ENCODE results near the gene LETM1. TPM values are rescaled to one million over a fixed set of nuclear protein-coding genes. Genes with fewer than 3 reads are reported as not detected.

LETM1 gene
- total and polyA plus RNA-seq, 2 donors (not counting 1 experiment from before 2014, with no cell fraction given), result 28.5 to 45.1 TPM

GRCh38 chr4:1851575-1852410, 4.2 kb downstream of the LETM1 start:
- peaks cover 9 to 12% of the 10 kb centered on the region in 2 donors for H3K4me1 ChIP-seq (ENCODE audit: control insufficient read depth in 2 of 2, insufficient read depth in 2 of 2, low read length in 2 of 2)
- no peaks in the 10 kb centered on the region for H3K27me3 Mint-ChIP-seq
- no peaks in the 10 kb centered on the region for H3K9me3 Mint-ChIP-seq (ENCODE audit: insufficient read depth)
- DNase-seq (no peak), ATAC-seq (ENCODE audit: low read depth) (no peak)
- TF ChIP-seq CTCF (IDR thresholded peaks at IDR 0.05) (no peak), EZH2 (IDR thresholded peaks at IDR 0.05; ENCODE audit: borderline replicate concordance, insufficient read depth, low read depth, low read length, poor library complexity, severe bottlenecking) (no peak)
- peaks cover 23% of the 10 kb centered on the region for H3K4me1 Mint-ChIP-seq
- no peak overlapping the region for H3K9ac ChIP-seq (ENCODE audit: low read length)
- POLR2A ChIA-PET, result no interaction called here
- H3K27ac ChIP-seq (ENCODE audit: low read length in 2 of 2), result no peak overlapping the region
- H3K36me3 ChIP-seq (replicated peaks in 1 of 2; ENCODE audit: control extremely low read depth in 1 of 2, control insufficient read depth in 1 of 2, extremely low read depth in 1 of 2, insufficient read depth in 2 of 2, low read length in 1 of 2), result peaks cover 0 to 10% of the 10 kb centered on the region in 2 experiments
- no peak overlapping the region for H3K4me3 Mint-ChIP-seq
- no peak overlapping the region for H3K27ac Mint-ChIP-seq
- peaks cover 68% of the 10 kb centered on the region for H3K79me2 ChIP-seq (ENCODE audit: control insufficient read depth, insufficient read depth, low read length)
- H3K4me2 ChIP-seq (replicated peaks; ENCODE audit: low read depth, low read length, poor library complexity, severe bottlenecking), result no peak overlapping the region
- no peak overlapping the region for H3K4me3 ChIP-seq (ENCODE audit: control extremely low read depth in 1 of 5, extremely low read depth in 1 of 5, insufficient read depth in 1 of 5, low read depth in 2 of 5, low read length in 4 of 5)
- no peaks in the 10 kb centered on the region for H3K9me3 ChIP-seq (ENCODE audit: control extremely low read depth in 1 of 3, control insufficient read depth in 2 of 3, insufficient read depth in 1 of 3, low read length in 2 of 3)
- intact Hi-C loops (cut with micrococcal nuclease), result no loop called here
- 96% methylated on average over 16 of the region's 16 CpGs for WGBS (ENCODE audit: insufficient coverage)
- no peak overlapping the region for H2AFZ ChIP-seq (ENCODE audit: insufficient read depth, low read depth, low read length, poor library complexity, severe bottlenecking)
- H3K27me3 ChIP-seq (replicated peaks in 1 of 4; ENCODE audit: control extremely low read depth in 1 of 4, control insufficient read depth in 3 of 4, insufficient read depth in 4 of 4, low read length in 3 of 4), result no peaks in the 10 kb centered on the region
- CTCF ChIA-PET, result interaction anchor here (0.5 to 1.5 kb wide), 2 partner anchors 48 to 74 kb away, joined by 3 to 4 read pairs; no protein-coding TSS in a partner anchor
- peaks cover 8% of the 10 kb centered on the region for H4K20me1 ChIP-seq (ENCODE audit: control insufficient read depth, insufficient read depth, low read length, poor library complexity, severe bottlenecking)

GRCh38 chr4:1851160-1851559, 4.8 kb downstream of the LETM1 start:
- 100% methylated on average over 3 of the region's 11 CpGs for WGBS (ENCODE audit: insufficient coverage)
- DNase-seq, result no peak
- no peaks in the 10 kb centered on the region for H3K27me3 Mint-ChIP-seq
- TF ChIP-seq CTCF (IDR thresholded peaks at IDR 0.05) (no peak), EZH2 (IDR thresholded peaks at IDR 0.05; ENCODE audit: borderline replicate concordance, insufficient read depth, low read depth, low read length, poor library complexity, severe bottlenecking) (no peak)
- intact Hi-C loops (cut with micrococcal nuclease), result no loop called here
- H3K4me2 ChIP-seq (replicated peaks; ENCODE audit: low read depth, low read length, poor library complexity, severe bottlenecking), result no peak overlapping the region
- H3K4me3 Mint-ChIP-seq, result no peak overlapping the region
- no peak overlapping the region for H3K27ac ChIP-seq (ENCODE audit: low read length in 2 of 2)
- ATAC-seq (ENCODE audit: low read depth), result no peak
- no peaks in the 10 kb centered on the region for H3K9me3 Mint-ChIP-seq (ENCODE audit: insufficient read depth)
- H3K79me2 ChIP-seq (ENCODE audit: control insufficient read depth, insufficient read depth, low read length), result peaks cover 68% of the 10 kb centered on the region
- H3K4me1 ChIP-seq (ENCODE audit: control insufficient read depth in 2 of 2, insufficient read depth in 2 of 2, low read length in 2 of 2), result peaks cover 9 to 11% of the 10 kb centered on the region in 2 donors
- peaks cover 0 to 13% of the 10 kb centered on the region in 2 experiments for H3K36me3 ChIP-seq (replicated peaks in 1 of 2; ENCODE audit: control extremely low read depth in 1 of 2, control insufficient read depth in 1 of 2, extremely low read depth in 1 of 2, insufficient read depth in 2 of 2, low read length in 1 of 2)
- POLR2A ChIA-PET, result no interaction called here
- no peak overlapping the region for H3K4me3 ChIP-seq (ENCODE audit: control extremely low read depth in 1 of 5, extremely low read depth in 1 of 5, insufficient read depth in 1 of 5, low read depth in 2 of 5, low read length in 4 of 5)
- H4K20me1 ChIP-seq (ENCODE audit: control insufficient read depth, insufficient read depth, low read length, poor library complexity, severe bottlenecking), result peaks cover 6% of the 10 kb centered on the region
- no peak overlapping the region for H2AFZ ChIP-seq (ENCODE audit: insufficient read depth, low read depth, low read length, poor library complexity, severe bottlenecking)
- CTCF ChIA-PET, result interaction anchor here (0.5 kb wide), 1 partner anchor 75 kb away, joined by 4 read pairs; no protein-coding TSS in a partner anchor
- H3K4me1 Mint-ChIP-seq, result peaks cover 27% of the 10 kb centered on the region
- no peaks in the 10 kb centered on the region for H3K9me3 ChIP-seq (ENCODE audit: control extremely low read depth in 1 of 3, control insufficient read depth in 2 of 3, insufficient read depth in 1 of 3, low read length in 2 of 3)
- no peaks in the 10 kb centered on the region for H3K27me3 ChIP-seq (replicated peaks in 1 of 4; ENCODE audit: control extremely low read depth in 1 of 4, control insufficient read depth in 3 of 4, insufficient read depth in 4 of 4, low read length in 3 of 4)
- no peak overlapping the region for H3K9ac ChIP-seq (ENCODE audit: low read length)
- H3K27ac Mint-ChIP-seq, result no peak overlapping the region
